IPS DF 6.9 (cell line): ENCODE data around the gene SAMHD1.
"Not testable (repeated sequence)": the region's sequence is repeated elsewhere in the genome, so short reads cannot be mapped to it uniquely, and the experiment has no call there.

Source experiments
- DNase-seq: peaks from one replicate; pipeline ENCODE4 v3.0.0-alpha.2; 2013; ENCODE audit warnings: low read depth, low spot score
- H3K27ac ChIP-seq: one replicate; pipeline ENCODE4 v1.5.1; 2013; ENCODE audit warnings: low read length, control low read depth
- H3K27me3 ChIP-seq: 2 replicates; pipeline ENCODE4 v1.6.1; 2013; ENCODE audit warnings: mild to moderate bottlenecking, low read length; ENCODE audit not compliant: control insufficient read depth, insufficient read depth
- H3K36me3 ChIP-seq: 2 replicates; pipeline ENCODE4 v1.6.1; 2013; ENCODE audit warnings: low read length; ENCODE audit not compliant: control insufficient read depth, insufficient read depth
- H3K4me1 ChIP-seq: 2 replicates; pipeline ENCODE4 v1.6.1; 2013; ENCODE audit warnings: low read length; ENCODE audit not compliant: control insufficient read depth, insufficient read depth
- H3K4me3 ChIP-seq: 2 replicates; pipeline ENCODE4 v1.5.1; 2013; ENCODE audit warnings: mild to moderate bottlenecking, low read length
- H3K9me3 ChIP-seq: 2 replicates; pipeline ENCODE4 v1.6.1; 2013; ENCODE audit warnings: low read length, inconsistent platforms; ENCODE audit not compliant: control insufficient read depth, insufficient read depth
- WGBS: extraction: QIAGEN DNeasy Blood & Tissue Kit; methylation state at CpG from one replicate; pipeline ENCODE4 v1.1.7; 2013; ENCODE audit warnings: mixed read lengths, missing lambda C conversion rate; ENCODE audit not compliant: insufficient read length, insufficient coverage; 5-methylcytosine and 5-hydroxymethylcytosine counted together

SAMHD1 gene

GRCh38 chr20:36956674-36957073 lies 5.2 kb upstream of the SAMHD1 start:
- no peak for DNase-seq
- no CpG with 5 or more reads among the region's 2 CpGs for WGBS
- Histone ChIP-seq H3K27me3 (no peaks in the 10 kb centered on the region), H3K4me3 (no peak overlapping the region), H3K9me3 (no peaks in the 10 kb centered on the region), H3K27ac (no peak overlapping the region), H3K4me1 (no peaks in the 10 kb centered on the region), H3K36me3 (no peaks in the 10 kb centered on the region)

- no CpG with 5 or more reads among the region's 3 CpGs for WGBS
- Histone ChIP-seq H3K27me3 (no peaks in the 10 kb centered on the region), H3K27ac (no peak overlapping the region), H3K36me3 (no peaks in the 10 kb centered on the region), H3K4me1 (no peaks in the 10 kb centered on the region), H3K9me3 (no peaks in the 10 kb centered on the region), H3K4me3 (no peak overlapping the region)
- no peak for DNase-seq
These were observed 4.5 kb upstream of the SAMHD1 start for GRCh38 chr20:36956016-36956415.

- no peak overlapping the region for H3K27ac ChIP-seq
- no peak for DNase-seq
- WGBS = no CpG with 5 or more reads among the region's 11 CpGs
These were observed 651 bp upstream of the SAMHD1 start for GRCh38 chr20:36951979-36952738.

GRCh38 chr20:36950414-36951197 lies 902 bp downstream of the SAMHD1 start:
- H3K4me1 ChIP-seq = no peaks in the 10 kb centered on the region; the same call in 1 of the 2 replicates
- no peak overlapping the region for H3K27ac ChIP-seq
- H3K9me3 ChIP-seq = no peaks in the 10 kb centered on the region
- H3K4me3 ChIP-seq = peak overlapping the region; percentile 51; the same call in 1 of the 2 replicates
- H3K36me3 ChIP-seq = no peaks in the 10 kb centered on the region
- H3K27me3 ChIP-seq = no peaks in the 10 kb centered on the region
- WGBS = no CpG with 5 or more reads among the region's 24 CpGs
- peak; percentile 25 for DNase-seq

More at GRCh38 chr20:36951979-36952738, 651 bp upstream of the SAMHD1 start:
- H3K4me3 ChIP-seq = peak overlapping the region; percentile 22; the same call in 1 of the 2 replicates
- H3K4me1 ChIP-seq = no peaks in the 10 kb centered on the region; the same call in 1 of the 2 replicates
- H3K27me3 ChIP-seq = no peaks in the 10 kb centered on the region
- H3K9me3 ChIP-seq = no peaks in the 10 kb centered on the region
- H3K36me3 ChIP-seq = no peaks in the 10 kb centered on the region

GRCh38 chr20:36941401-36941835 lies 10.1 kb downstream of the SAMHD1 start:
- no CpG with 5 or more reads among the region's 1 CpG for WGBS
- H3K9me3 ChIP-seq = no peaks in the 10 kb centered on the region
- no peaks in the 10 kb centered on the region for H3K27me3 ChIP-seq
- no peak overlapping the region for H3K4me3 ChIP-seq
- no peaks in the 10 kb centered on the region; the same call in 1 of the 2 replicates for H3K36me3 ChIP-seq
- no peak for DNase-seq
- no peak overlapping the region for H3K27ac ChIP-seq
- H3K4me1 ChIP-seq = no peaks in the 10 kb centered on the region

- Histone ChIP-seq H3K9me3 (no peaks in the 10 kb centered on the region), H3K4me1 (no peaks in the 10 kb centered on the region), H3K36me3 (no peaks in the 10 kb centered on the region), H3K27ac (no peak overlapping the region), H3K4me3 (no peak overlapping the region), H3K27me3 (no peaks in the 10 kb centered on the region)
- no peak for DNase-seq
These were observed 14.1 kb downstream of the SAMHD1 start for GRCh38 chr20:36937402-36937770.

GRCh38 chr20:36936761-36937401 lies 14.6 kb downstream of the SAMHD1 start:
- not testable (repeated sequence) for H3K27me3 ChIP-seq, H3K36me3 ChIP-seq, DNase-seq, H3K9me3 ChIP-seq, H3K4me1 ChIP-seq, H3K4me3 ChIP-seq, H3K27ac ChIP-seq
- no CpG with 5 or more reads among the region's 9 CpGs for WGBS

GRCh38 chr20:36936341-36936740 lies 15.2 kb downstream of the SAMHD1 start:
- no peaks in the 10 kb centered on the region for H3K4me1 ChIP-seq
- no CpG with 5 or more reads among the region's 8 CpGs for WGBS
- no peaks in the 10 kb centered on the region for H3K27me3 ChIP-seq
- H3K36me3 ChIP-seq = no peaks in the 10 kb centered on the region
- H3K27ac ChIP-seq = no peak overlapping the region
- no peaks in the 10 kb centered on the region for H3K9me3 ChIP-seq
- H3K4me3 ChIP-seq = no peak overlapping the region
- no peak for DNase-seq

- not testable (repeated sequence) for DNase-seq, H3K9me3 ChIP-seq, H3K36me3 ChIP-seq, H3K4me1 ChIP-seq, H3K27me3 ChIP-seq, H3K27ac ChIP-seq, H3K4me3 ChIP-seq
- no CpG with 5 or more reads among the region's 16 CpGs for WGBS
These were observed 17.9 kb downstream of the SAMHD1 start for GRCh38 chr20:36933571-36933970.
